DOHH2 (cell line): ENCODE data around the gene ARL8B.
"Not testable (repeated sequence)": the region's sequence is repeated elsewhere in the genome, so short reads cannot be mapped to it uniquely, and the experiment has no call there.

Source experiments
- EZH2phosphoT487 ChIP-seq: fragments of 200-600 bp; sonication (generic); IDR thresholded peaks from 2 replicates; pipeline ENCODE4 v1.6.1; 2017; ENCODE audit warnings: borderline replicate concordance, mild to moderate bottlenecking, antibody characterized with exemption, low read length, moderate library complexity, mixed read lengths
- TF ChIP-seq, protein P1 (sequence below): fragments of 200-600 bp; sonication (generic); IDR thresholded peaks from one replicate; pipeline ENCODE4 v1.5.1; 2014; ENCODE audit warnings: antibody characterized with exemption, mild to moderate bottlenecking, low read depth, low read length; ENCODE audit not compliant: poor library complexity, severe bottlenecking

DNA sequence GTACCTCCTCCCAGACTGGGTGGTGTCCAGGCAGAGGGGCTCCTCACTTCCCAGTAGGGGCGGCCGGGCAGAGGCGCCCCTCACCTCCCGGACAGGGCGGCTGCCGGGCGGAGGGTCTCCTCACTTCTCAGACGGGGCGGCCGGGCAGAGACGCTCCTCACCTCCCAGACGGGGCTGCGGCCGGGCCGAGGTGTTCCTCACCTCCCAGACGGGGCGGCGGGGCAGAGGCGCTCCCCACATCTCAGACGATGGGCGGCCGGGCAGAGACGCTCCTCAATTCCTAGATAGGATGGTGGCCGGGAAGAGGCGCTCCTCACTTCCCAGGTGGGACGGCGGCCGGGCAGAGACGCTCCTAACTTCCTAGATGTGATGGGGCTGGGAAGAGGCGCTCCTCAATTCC lies 8.4 kb upstream of the ARL8B start:
- TF ChIP-seq EZH2phosphoT487, result not testable (repeated sequence)
- TF ChIP-seq, protein P1, sequence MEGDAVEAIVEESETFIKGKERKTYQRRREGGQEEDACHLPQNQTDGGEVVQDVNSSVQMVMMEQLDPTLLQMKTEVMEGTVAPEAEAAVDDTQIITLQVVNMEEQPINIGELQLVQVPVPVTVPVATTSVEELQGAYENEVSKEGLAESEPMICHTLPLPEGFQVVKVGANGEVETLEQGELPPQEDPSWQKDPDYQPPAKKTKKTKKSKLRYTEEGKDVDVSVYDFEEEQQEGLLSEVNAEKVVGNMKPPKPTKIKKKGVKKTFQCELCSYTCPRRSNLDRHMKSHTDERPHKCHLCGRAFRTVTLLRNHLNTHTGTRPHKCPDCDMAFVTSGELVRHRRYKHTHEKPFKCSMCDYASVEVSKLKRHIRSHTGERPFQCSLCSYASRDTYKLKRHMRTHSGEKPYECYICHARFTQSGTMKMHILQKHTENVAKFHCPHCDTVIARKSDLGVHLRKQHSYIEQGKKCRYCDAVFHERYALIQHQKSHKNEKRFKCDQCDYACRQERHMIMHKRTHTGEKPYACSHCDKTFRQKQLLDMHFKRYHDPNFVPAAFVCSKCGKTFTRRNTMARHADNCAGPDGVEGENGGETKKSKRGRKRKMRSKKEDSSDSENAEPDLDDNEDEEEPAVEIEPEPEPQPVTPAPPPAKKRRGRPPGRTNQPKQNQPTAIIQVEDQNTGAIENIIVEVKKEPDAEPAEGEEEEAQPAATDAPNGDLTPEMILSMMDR, result not testable (repeated sequence)
